B cell (primary cell): ENCODE data around the gene CENPO.

ENCODE experiments used
- EZH2 ChIP-seq: IDR thresholded peaks from 2 replicates; pipeline ENCODE4 v1.6.1; 2012; ENCODE audit warnings: borderline replicate concordance, low read depth, mild to moderate bottlenecking, moderate library complexity, low read length; ENCODE audit not compliant: insufficient read depth, poor library complexity, severe bottlenecking
- TF ChIP-seq, protein P1 (sequence below): fragments of 200-600 bp; IDR thresholded peaks from one replicate; pipeline ENCODE4 v1.8.0; 2022; ENCODE audit warnings: antibody characterized with exemption, mild to moderate bottlenecking

DNA sequence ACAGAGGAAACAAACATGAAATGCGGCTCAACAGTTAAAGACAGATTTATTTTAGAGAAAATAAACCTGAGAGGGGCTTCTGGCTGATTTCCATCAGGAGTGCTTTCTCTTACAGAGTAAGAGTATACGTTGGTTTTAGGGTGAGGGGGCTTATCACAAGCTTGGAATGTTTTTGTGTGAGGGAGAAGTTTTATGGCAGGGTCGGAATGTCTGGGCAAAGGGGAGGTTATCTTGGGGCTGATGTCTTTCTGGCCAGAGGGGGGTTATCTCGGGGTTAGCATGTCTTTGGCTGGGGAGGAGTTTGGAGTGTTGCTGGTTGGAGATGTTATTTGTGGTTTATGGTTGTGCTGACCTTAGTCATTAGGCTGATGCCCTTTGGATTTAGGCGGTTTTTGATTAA, 22.2 kb upstream of the CENPO start:
- TF ChIP-seq, protein P1, sequence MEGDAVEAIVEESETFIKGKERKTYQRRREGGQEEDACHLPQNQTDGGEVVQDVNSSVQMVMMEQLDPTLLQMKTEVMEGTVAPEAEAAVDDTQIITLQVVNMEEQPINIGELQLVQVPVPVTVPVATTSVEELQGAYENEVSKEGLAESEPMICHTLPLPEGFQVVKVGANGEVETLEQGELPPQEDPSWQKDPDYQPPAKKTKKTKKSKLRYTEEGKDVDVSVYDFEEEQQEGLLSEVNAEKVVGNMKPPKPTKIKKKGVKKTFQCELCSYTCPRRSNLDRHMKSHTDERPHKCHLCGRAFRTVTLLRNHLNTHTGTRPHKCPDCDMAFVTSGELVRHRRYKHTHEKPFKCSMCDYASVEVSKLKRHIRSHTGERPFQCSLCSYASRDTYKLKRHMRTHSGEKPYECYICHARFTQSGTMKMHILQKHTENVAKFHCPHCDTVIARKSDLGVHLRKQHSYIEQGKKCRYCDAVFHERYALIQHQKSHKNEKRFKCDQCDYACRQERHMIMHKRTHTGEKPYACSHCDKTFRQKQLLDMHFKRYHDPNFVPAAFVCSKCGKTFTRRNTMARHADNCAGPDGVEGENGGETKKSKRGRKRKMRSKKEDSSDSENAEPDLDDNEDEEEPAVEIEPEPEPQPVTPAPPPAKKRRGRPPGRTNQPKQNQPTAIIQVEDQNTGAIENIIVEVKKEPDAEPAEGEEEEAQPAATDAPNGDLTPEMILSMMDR, result no peak
- TF ChIP-seq EZH2, result no peak
